Neuronal stem cell (in vitro differentiated cells): ENCODE data around the gene AAMP.

ENCODE experiments used
- DNase-seq: peaks from one replicate; pipeline ENCODE4 v3.0.0-alpha.2; 2013; ENCODE audit warnings: low spot score
- H2AFZ ChIP-seq: one replicate; pipeline ENCODE4 v1.6.1; 2013; ENCODE audit warnings: mild to moderate bottlenecking, low read length, inconsistent platforms
- H2AK5ac ChIP-seq: 2 replicates; pipeline ENCODE4 v1.6.1; 2013; ENCODE audit warnings: low read depth, mild to moderate bottlenecking, inconsistent platforms, low read length, moderate library complexity, mixed read lengths
- H2BK120ac ChIP-seq: 2 replicates; pipeline ENCODE4 v1.6.1; 2013; ENCODE audit warnings: low read depth, mild to moderate bottlenecking, inconsistent platforms, low read length, moderate library complexity, mixed read lengths
- H2BK12ac ChIP-seq: one replicate; pipeline ENCODE4 v1.6.1; 2013; ENCODE audit warnings: low read length, inconsistent platforms
- H2BK15ac ChIP-seq: 2 replicates; pipeline ENCODE4 v1.6.1; 2013; ENCODE audit warnings: mild to moderate bottlenecking, low read length, inconsistent platforms, mixed read lengths
- H2BK5ac ChIP-seq: one replicate; pipeline ENCODE4 v1.6.1; 2013; ENCODE audit warnings: inconsistent platforms, mild to moderate bottlenecking, low read length, moderate library complexity
- H3K14ac ChIP-seq: one replicate; pipeline ENCODE4 v1.6.1; 2013; ENCODE audit warnings: low read length, inconsistent platforms
- H3K18ac ChIP-seq: 2 replicates; pipeline ENCODE4 v1.6.1; 2013; ENCODE audit warnings: low read length, inconsistent platforms
- H3K23ac ChIP-seq: 2 replicates; pipeline ENCODE4 v1.6.1; 2013; ENCODE audit warnings: low read depth, mild to moderate bottlenecking, mixed read lengths, low read length, inconsistent platforms; ENCODE audit not compliant: poor library complexity
- H3K27ac ChIP-seq: replicated peaks from 3 replicates; pipeline ENCODE4 v1.5.1; 2013; ENCODE audit warnings: low read length, inconsistent platforms
- H3K27me3 ChIP-seq, 3 experiments: 2 replicates each; pipeline ENCODE4 v1.6.1; 2013; ENCODE audit warnings: low read length in 3 of 3, mild to moderate bottlenecking in 2 of 3, inconsistent platforms in 1 of 3, low read depth in 1 of 3, mixed read lengths in 1 of 3, moderate library complexity in 1 of 3; ENCODE audit not compliant: control insufficient read depth in 3 of 3, insufficient read depth in 3 of 3
- H3K36me3 ChIP-seq, 2 donors: replicated peaks in 1 of 2; 2 replicates each; pipeline ENCODE4 v1.6.1; 2013; ENCODE audit warnings: low read length in 2 of 2; ENCODE audit not compliant: control insufficient read depth in 2 of 2, insufficient read depth in 2 of 2
- H3K4ac ChIP-seq: 2 replicates; pipeline ENCODE4 v1.6.1; 2013; ENCODE audit warnings: inconsistent platforms, mild to moderate bottlenecking, low read length, moderate library complexity
- H3K4me1 ChIP-seq, 2 donors: 1 replicate in 1 of 2; 2 replicates in 1 of 2; pipeline ENCODE4 v1.6.1; 2013; ENCODE audit warnings: low read length in 2 of 2, low read depth in 1 of 2; ENCODE audit not compliant: control insufficient read depth in 2 of 2, insufficient read depth in 1 of 2
- H3K4me2 ChIP-seq: one replicate; pipeline ENCODE4 v1.6.1; 2013; ENCODE audit warnings: mild to moderate bottlenecking, low read length, inconsistent platforms; ENCODE audit not compliant: insufficient read depth, poor library complexity, severe bottlenecking
- H3K4me3 ChIP-seq, 2 donors: 2 replicates each; pipeline ENCODE4 v1.5.1; 2013; ENCODE audit warnings: low read length in 2 of 2, mild to moderate bottlenecking in 2 of 2, inconsistent platforms in 1 of 2, moderate library complexity in 1 of 2
- H3K79me1 ChIP-seq: one replicate; pipeline ENCODE4 v1.6.1; 2013; ENCODE audit warnings: low read depth, mild to moderate bottlenecking, inconsistent platforms, low read length, moderate library complexity
- H3K9ac ChIP-seq: one replicate; pipeline ENCODE4 v1.6.1; 2013; ENCODE audit warnings: mild to moderate bottlenecking, low read depth, low read length, inconsistent platforms; ENCODE audit not compliant: poor library complexity
- H3K9me3 ChIP-seq, 2 donors: replicated peaks in 1 of 2; 2 replicates each; pipeline versions ENCODE3 to v1.6.1; 2013; ENCODE audit warnings: low read length in 2 of 2, mild to moderate bottlenecking in 2 of 2, inconsistent platforms in 1 of 2, low read depth in 1 of 2, mixed read lengths in 1 of 2, moderate library complexity in 1 of 2; ENCODE audit not compliant: control insufficient read depth in 2 of 2, insufficient read depth in 1 of 2
- H4K8ac ChIP-seq: one replicate; pipeline ENCODE4 v1.6.1; 2013; ENCODE audit warnings: low read depth, mild to moderate bottlenecking, inconsistent platforms, low read length, moderate library complexity
- H4K91ac ChIP-seq: one replicate; pipeline ENCODE4 v1.6.1; 2013; ENCODE audit warnings: low read length, low read depth, mild to moderate bottlenecking, inconsistent platforms; ENCODE audit not compliant: poor library complexity
- WGBS, 2 donors: extraction: QIAGEN DNeasy Blood & Tissue Kit; methylation state at CpG; one replicate each; pipeline ENCODE4 v1.1.7; 2013; ENCODE audit warnings: missing lambda C conversion rate in 2 of 2, mixed read lengths in 1 of 2; ENCODE audit not compliant: insufficient read length in 2 of 2, insufficient replicate concordance in 1 of 2; ENCODE audit errors: extremely low coverage in 2 of 2; 5-methylcytosine and 5-hydroxymethylcytosine counted together

AAMP gene

GRCh38 chr2:218224186-218224585, 45.8 kb downstream of the AAMP start:
- H3K4me2 ChIP-seq, result no peak overlapping the region
- peaks cover 0 to 2% (median 0%) of the 10 kb centered on the region in 3 experiments for H3K27me3 ChIP-seq
- no peak overlapping the region for H4K91ac ChIP-seq
- H4K8ac ChIP-seq, result no peak overlapping the region
- no peak overlapping the region for H2AK5ac ChIP-seq
- no CpG with 5 or more reads among the region's 1 CpG for WGBS, 2 donors
- no peak overlapping the region for H3K14ac ChIP-seq
- no peak overlapping the region for H2AFZ ChIP-seq
- H3K36me3 ChIP-seq, result peaks cover 7 to 95% of the 10 kb centered on the region in 2 donors
- DNase-seq, result no peak
- no peak overlapping the region for H3K4ac ChIP-seq
- no peak overlapping the region for H3K9ac ChIP-seq
- no peak overlapping the region for H3K23ac ChIP-seq
- H3K9me3 ChIP-seq, result no peaks in the 10 kb centered on the region
- no peak overlapping the region for H2BK15ac ChIP-seq
- peaks cover 2% of the 10 kb centered on the region for H3K79me1 ChIP-seq
- H3K18ac ChIP-seq, result no peak overlapping the region
- no peak overlapping the region for H2BK12ac ChIP-seq
- no peak overlapping the region for H2BK5ac ChIP-seq
- peaks cover 0 to 2% of the 10 kb centered on the region in 2 donors for H3K4me1 ChIP-seq
- H2BK120ac ChIP-seq, result no peak overlapping the region
- no peak overlapping the region for H3K4me3 ChIP-seq
- no peak overlapping the region for H3K27ac ChIP-seq

DNA sequence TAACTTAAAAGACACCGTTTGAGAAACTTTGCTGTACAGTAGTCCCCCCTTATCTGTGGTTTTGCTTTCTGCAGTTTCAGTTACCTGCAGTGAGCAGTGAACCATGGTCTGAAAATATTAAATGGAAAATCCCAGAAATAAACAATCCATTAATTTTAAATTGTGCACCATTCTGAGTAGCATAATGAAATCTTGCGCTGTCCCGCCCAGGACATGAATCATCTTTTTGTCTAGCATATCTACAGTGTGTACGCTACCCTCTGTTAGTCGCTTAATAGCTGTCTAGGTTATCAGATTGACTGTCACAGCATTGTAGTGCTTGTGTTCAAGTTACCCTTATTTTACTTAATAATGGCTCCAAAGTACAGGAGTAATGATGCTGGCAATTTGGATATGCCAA, 46.9 kb downstream of the AAMP start:
- no peak overlapping the region for H3K14ac ChIP-seq
- H2BK15ac ChIP-seq, result no peak overlapping the region
- no peak overlapping the region for H4K91ac ChIP-seq
- H3K9me3 ChIP-seq, result no peaks in the 10 kb centered on the region
- H2BK12ac ChIP-seq, result no peak overlapping the region
- H3K4ac ChIP-seq, result no peak overlapping the region
- no peak overlapping the region for H2BK120ac ChIP-seq
- no peak overlapping the region for H4K8ac ChIP-seq
- H2AFZ ChIP-seq, result no peak overlapping the region
- no peak overlapping the region for H3K9ac ChIP-seq
- H2BK5ac ChIP-seq, result no peak overlapping the region
- peaks cover 0 to 2% (median 0%) of the 10 kb centered on the region in 3 experiments for H3K27me3 ChIP-seq
- H3K23ac ChIP-seq, result no peak overlapping the region
- H3K4me2 ChIP-seq, result no peak overlapping the region
- no peak overlapping the region for H3K18ac ChIP-seq
- H3K27ac ChIP-seq, result no peak overlapping the region
- no peak overlapping the region for H3K4me3 ChIP-seq
- WGBS, 2 donors, result no CpG with 5 or more reads among the region's 5 CpGs
- peaks cover 3 to 86% of the 10 kb centered on the region in 2 donors for H3K36me3 ChIP-seq
- DNase-seq, result no peak
- H3K79me1 ChIP-seq, result peaks cover 2% of the 10 kb centered on the region
- peaks cover 2% of the 10 kb centered on the region in 2 donors for H3K4me1 ChIP-seq
- no peak overlapping the region for H2AK5ac ChIP-seq

GRCh38 chr2:218221000-218221399, 48.9 kb downstream of the AAMP start:
- no peak for DNase-seq

GRCh38 chr2:218219934-218220333, 50.0 kb downstream of the AAMP start:
- Histone ChIP-seq H3K79me1 (peaks cover 7% of the 10 kb centered on the region), H4K91ac (no peak overlapping the region), H2AK5ac (no peak overlapping the region), H2BK5ac (no peak overlapping the region), H3K4ac (no peak overlapping the region), H3K4me2 (no peak overlapping the region), H2BK12ac (no peak overlapping the region), H3K36me3 (peaks cover 0 to 57% of the 10 kb centered on the region in 2 donors), H2BK15ac (no peak overlapping the region), H4K8ac (no peak overlapping the region), H3K4me3 (no peak overlapping the region), H3K9ac (no peak overlapping the region), H3K18ac (no peak overlapping the region), H3K9me3 (no peaks in the 10 kb centered on the region), H3K27ac (no peak overlapping the region), H2BK120ac (no peak overlapping the region), H3K14ac (no peak overlapping the region), H2AFZ (no peak overlapping the region), H3K27me3 (peaks cover 0 to 2% (median 0%) of the 10 kb centered on the region in 3 experiments), H3K4me1 (peaks cover 2 to 4% of the 10 kb centered on the region in 2 donors), H3K23ac (no peak overlapping the region)
- DNase-seq, result no peak
- WGBS, 2 donors, result no CpG with 5 or more reads among the region's 2 CpGs

More at GRCh38 chr2:218221000-218221399, 48.9 kb downstream of the AAMP start:
- Histone ChIP-seq H3K79me1 (peaks cover 7% of the 10 kb centered on the region), H2BK120ac (no peak overlapping the region), H3K4me2 (no peak overlapping the region), H3K27ac (no peak overlapping the region), H3K4me1 (peaks cover 2 to 4% of the 10 kb centered on the region in 2 donors), H2BK5ac (no peak overlapping the region), H2AFZ (no peak overlapping the region), H3K36me3 (peaks cover 0 to 67% of the 10 kb centered on the region in 2 donors), H4K91ac (no peak overlapping the region), H3K27me3 (peaks cover 0 to 2% (median 0%) of the 10 kb centered on the region in 3 experiments), H3K4me3 (no peak overlapping the region), H2BK15ac (no peak overlapping the region), H3K23ac (no peak overlapping the region), H3K4ac (no peak overlapping the region), H3K9ac (no peak overlapping the region), H3K9me3 (no peaks in the 10 kb centered on the region), H3K14ac (no peak overlapping the region), H4K8ac (no peak overlapping the region), H3K18ac (no peak overlapping the region), H2AK5ac (no peak overlapping the region), H2BK12ac (no peak overlapping the region)
- no CpG with 5 or more reads among the region's 5 CpGs for WGBS, 2 donors
